Subcutaneous adipose tissue (tissue), 4 donors: ENCODE data around the gene FAAH. TPM values are rescaled to one million over a fixed set of nuclear protein-coding genes. Genes with fewer than 3 reads are reported as not detected.

Source experiments
- CTCF ChIP-seq: fragments of 450-650 bp; IDR thresholded peaks from one replicate; pipeline ENCODE4 v1.5.1; 2016; ENCODE audit warnings: low read depth, mild to moderate bottlenecking, control low read depth, antibody characterized with exemption, moderate library complexity
- total RNA-seq, 4 donors: library from RNA; depleted of rRNA; stranded (reverse); fragments of >200 nt; gene quantifications; one replicate each; pipeline ENCODE4 v1.1.0, GENCODE V29; 2016

The FAAH gene
- total RNA-seq, 4 donors from 2014 or later, result 11.9 to 69.3 (median 17.6) TPM

DNA sequence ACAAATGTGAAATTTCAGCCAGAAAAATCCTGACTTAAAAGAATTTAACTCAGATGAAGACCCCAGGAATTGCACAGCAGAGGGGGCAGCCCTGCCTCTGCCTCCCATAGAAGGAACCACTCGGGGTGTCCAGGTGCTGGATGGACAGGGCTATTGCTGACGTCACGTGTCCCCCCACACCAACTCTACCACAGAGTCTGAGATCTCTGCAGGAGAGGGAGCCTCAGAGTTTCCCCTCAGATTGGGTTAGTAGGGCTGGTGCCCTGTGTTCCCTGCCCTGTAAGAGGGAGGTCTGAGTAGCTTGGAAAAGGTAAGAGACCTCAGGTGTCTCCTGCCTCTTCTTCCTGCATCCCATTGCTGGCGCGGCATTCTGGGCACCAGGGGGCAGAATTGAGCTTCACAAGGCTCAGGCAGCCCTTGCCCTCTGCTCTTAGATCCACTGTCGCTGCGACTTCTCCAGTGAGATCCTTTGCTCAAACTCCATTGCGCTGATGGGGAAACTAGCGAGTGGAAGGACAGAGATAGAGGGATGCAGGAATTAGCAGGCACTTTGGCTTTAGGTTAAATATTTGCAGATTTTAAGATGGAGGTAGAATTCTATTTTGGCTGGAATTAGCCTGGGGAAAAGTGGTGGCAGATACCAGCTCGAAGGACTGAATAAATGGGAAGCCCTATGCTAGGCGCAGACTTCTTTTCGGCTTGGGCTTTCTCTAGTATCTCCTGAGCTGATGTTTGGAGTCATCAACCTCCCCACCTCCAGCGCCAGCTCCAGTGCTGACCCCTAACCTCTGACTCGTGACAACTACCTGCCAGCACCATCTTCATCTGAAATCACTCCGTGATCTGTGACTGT, 52.8 kb downstream of the FAAH start:
- no peak for TF ChIP-seq CTCF

DNA sequence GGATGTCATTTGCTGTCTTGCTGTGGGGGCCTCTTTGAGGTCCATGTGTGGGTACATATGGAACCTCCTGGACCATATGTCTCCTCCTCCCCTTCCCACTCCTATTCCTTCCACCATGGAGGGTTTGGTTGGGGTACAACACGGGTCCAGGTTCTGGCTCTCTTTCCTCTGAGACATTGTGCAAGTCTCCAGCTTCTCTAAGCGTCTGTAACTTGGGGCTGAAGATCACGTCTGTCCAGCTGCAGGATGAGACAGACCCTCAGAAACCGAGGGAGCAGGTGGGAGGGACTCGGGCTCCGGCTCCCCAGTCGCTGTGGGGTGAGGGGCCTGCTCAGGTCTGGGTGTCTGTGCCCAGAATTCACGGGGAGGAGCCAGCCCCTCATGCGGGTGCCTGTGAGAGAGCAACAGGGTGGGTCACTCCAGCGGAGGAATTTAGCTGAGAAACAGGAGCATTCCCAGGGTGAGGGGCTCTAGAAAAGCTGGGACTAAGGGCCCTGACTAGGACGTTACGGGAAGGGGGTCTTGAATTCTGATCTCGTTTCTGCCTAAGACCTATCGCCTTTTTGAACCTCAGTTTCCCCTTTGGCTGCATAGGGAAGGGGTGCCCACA, 53.5 kb downstream of the FAAH start:
- TF ChIP-seq CTCF, result no peak

GRCh38 chr1:46448109-46448911, 54.2 kb downstream of the FAAH start:
- no peak for TF ChIP-seq CTCF

DNA sequence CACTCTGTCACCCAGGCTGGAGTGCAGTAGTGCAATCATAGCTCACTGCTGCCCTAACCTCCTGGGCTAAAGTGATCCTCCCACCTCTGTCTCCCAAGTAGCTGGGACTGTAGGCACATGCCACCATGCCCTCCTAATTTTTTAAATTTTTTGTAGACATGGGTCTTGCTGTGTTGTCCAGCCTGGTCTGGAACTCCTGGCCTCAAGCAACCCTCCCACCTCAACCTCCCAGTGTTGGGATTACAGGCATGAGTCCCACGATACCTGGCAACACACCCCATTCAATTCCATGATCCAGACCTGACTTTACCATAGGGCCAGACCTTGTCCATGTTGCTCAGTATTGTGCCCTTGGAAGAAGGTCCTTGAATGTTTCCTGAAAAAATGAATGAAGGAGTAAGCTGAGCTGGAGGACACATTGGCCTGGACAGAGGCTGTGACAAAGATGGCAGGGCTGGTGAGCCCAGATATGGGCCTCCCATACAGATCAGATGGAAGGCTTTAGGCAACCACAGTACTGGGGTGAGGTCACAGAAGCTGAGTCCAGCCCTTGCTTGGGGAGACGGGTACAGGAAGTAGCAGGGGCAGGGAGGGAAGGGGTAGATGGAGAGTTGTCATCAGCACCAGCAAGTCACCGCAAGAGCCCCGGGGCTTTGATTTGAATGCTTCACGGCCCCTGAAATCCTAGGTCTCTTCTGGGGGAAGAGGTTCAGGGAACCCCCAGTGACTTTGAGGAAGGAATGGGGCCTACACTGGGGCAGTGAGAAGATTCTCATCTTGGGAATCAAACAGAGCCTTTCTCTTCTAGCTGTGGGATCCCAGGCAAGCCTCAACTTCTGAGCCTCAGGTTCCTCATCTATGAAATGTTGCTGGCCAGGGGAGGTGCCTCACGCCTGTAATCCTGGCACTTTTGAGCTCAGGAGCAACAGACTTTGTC, 55.4 kb downstream of the FAAH start:
- no peak for TF ChIP-seq CTCF

DNA sequence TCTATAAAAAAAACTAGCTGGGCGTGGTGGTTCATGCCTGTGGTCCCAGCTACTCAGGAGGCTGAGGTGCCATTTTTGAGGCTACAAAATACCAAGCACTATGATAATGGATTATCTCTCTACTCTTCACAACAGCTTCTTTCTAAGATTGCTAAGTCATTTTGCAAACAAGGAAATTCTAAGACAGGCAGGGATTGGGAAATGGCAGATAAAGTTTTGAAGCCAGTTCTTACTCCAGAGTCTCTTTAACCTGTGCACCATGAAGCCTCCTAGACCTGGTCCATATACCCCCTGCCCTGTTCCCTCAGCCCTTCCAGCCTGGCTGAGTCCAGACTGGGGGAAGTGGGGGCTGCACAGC, 56.0 kb downstream of the FAAH start:
- no peak for TF ChIP-seq CTCF

DNA sequence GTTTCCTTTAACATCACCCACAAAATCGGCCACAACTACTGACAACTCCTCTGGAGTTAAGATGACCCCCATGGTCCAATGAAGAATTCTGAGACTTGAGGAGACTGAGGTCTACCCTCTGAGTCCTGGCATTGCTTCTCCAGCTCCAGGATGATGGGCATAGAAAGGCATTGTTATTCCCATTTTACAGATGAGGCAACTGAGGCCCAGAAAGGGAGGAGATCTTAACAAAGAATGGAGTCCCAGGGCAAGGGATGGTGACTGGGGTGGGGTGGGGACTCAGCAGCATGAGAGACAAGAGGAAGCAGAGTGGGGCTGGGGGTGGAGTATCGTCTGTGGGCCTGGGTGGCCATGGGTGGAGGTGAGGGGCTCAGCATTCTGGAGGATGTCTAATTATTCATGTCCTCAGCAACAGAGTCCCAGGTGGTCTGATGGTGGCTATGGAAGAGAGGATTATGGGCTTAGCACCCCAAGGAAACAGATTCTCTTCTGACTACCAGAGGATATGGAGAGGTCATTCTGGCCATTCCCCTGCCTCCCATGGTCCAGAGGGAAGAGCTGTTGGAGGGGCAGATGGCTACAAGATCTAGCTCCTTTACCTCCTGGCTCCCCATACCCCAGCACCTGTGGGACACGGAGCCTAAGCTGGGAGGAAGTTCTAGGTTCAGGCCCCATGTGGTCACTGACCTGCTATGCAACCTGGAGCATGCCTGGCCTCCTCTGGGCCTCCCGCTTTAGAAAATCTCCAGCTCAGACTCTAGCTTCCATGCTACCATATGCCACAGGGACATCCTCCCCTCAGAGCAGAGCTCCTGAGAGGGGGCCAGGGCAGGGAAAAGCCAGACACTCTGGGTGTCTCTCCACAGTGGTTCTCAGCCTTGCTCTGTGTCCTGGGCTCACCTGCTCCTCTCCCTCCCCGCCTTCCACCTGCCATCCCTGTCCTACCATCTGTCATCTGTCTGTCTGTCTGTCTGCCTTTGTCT, 58.1 kb downstream of the FAAH start:
- TF ChIP-seq CTCF, result no peak
